HG03108 (cell line): ENCODE measurements around the gene SYPL1.

Source experiments
- ATAC-seq: cut with Tn5 transposase; IDR thresholded peaks from one replicate; pipeline ENCODE4 v1.9.1; 2021; ENCODE audit warnings: moderate library complexity; ENCODE audit not compliant: unreplicated experiment

Gene SYPL1

GRCh38 chr7:106122713-106123112 lies 10.6 kb upstream of the SYPL1 start:
- no peak for ATAC-seq

GRCh38 chr7:106121189-106121810 lies 9.2 kb upstream of the SYPL1 start:
- ATAC-seq, result no peak

GRCh38 chr7:106120500-106120899 lies 8.4 kb upstream of the SYPL1 start:
- ATAC-seq, result no peak

GRCh38 chr7:106119719-106120118 lies 7.6 kb upstream of the SYPL1 start:
- no peak for ATAC-seq

GRCh38 chr7:106117786-106118544 lies 5.9 kb upstream of the SYPL1 start:
- no peak for ATAC-seq

DNA sequence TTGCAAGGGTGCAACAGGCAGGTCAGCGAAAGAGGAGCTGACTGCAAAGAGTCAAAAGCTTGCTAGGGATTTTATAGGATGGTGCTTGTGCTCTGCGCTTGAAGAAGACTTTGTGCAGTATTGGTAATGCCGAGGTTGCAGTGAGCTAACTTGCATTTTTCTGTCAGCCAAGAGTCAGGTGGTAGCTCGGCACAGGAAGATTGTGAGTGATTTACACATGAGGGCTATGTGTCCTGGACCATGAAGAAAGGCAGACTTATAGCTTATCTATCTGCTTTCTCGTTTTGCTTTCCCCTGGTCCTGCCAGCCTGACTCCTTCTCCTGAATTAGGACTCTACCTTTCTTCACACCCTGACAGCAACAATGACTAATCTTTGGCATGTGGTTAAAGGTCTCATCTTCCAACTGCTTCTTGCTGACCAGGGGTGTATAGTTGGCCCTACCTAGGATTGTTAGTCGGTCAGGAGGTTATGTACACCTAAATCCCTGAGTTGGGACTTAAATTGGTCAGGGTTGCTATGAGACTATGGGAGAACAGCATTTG lies 4.1 kb upstream of the SYPL1 start:
- no peak for ATAC-seq

GRCh38 chr7:106114716-106115383 lies 2.7 kb upstream of the SYPL1 start:
- no peak for ATAC-seq

DNA sequence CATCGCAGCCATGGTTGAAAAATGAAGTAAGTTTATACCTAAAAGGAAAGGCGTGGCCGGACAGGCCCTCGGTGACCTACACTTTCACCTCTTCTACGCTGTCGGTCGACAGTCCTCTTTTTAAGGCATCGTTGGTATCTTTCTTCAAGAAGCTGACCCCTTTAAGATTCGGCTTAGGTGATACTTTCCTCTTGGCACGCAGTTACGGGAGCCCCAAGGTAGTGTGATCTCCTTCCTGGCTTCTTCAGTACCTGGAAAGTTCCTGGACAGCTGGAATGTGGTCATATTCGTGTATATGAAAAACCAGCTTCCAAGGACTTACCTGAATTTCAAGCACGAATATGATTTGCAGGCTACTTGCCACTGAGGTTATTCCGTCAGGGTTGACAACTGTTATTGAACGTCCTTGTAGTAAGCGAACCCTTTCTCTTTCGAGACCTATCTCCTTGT lies 885 bp upstream of the SYPL1 start:
- ATAC-seq, result no peak

- peak; percentile 18 for ATAC-seq
Observed at GRCh38 chr7:106111655-106112117, 426 bp downstream of the SYPL1 start.

GRCh38 chr7:106110885-106111654 lies 1.0 kb downstream of the SYPL1 start:
- no peak for ATAC-seq

DNA sequence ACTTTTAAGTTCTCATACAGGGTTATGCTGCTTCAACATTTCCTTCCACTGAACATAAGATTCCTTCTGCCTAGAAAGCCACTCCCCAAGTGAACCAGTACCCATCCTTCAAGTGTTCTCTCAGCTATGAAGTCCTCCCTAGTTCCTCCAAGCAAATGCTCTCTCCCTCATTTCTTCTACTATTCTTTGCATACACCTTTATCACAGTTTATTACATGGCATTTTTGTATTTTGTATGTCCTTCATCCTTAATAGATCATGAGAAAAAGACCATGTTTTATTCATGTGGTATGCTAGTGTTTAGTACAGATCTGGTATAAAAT lies 1.9 kb downstream of the SYPL1 start:
- no peak for ATAC-seq

- no peak for ATAC-seq
Observed at GRCh38 chr7:106109521-106110237, 2.4 kb downstream of the SYPL1 start.

DNA sequence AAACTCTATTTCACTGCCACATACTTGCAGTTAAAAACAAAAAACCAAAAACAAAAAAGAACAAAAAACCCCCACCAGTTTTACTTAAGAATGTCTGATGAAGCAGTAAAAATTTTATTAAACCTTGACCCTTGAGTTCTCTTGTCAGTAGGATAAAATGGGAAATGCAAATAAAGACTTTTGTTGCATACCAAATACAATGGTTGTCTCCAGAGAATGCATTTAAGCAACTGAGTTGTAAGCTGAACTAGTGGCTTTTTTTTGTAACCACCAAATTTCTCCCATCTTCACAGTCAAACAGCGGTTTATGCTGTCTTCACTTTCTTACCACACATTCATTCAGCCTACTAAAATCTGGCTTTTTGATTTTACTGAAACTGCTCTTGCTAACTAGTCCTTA lies 3.1 kb downstream of the SYPL1 start:
- ATAC-seq, result no peak

GRCh38 chr7:106104721-106105260 lies 7.3 kb downstream of the SYPL1 start:
- no peak for ATAC-seq

DNA sequence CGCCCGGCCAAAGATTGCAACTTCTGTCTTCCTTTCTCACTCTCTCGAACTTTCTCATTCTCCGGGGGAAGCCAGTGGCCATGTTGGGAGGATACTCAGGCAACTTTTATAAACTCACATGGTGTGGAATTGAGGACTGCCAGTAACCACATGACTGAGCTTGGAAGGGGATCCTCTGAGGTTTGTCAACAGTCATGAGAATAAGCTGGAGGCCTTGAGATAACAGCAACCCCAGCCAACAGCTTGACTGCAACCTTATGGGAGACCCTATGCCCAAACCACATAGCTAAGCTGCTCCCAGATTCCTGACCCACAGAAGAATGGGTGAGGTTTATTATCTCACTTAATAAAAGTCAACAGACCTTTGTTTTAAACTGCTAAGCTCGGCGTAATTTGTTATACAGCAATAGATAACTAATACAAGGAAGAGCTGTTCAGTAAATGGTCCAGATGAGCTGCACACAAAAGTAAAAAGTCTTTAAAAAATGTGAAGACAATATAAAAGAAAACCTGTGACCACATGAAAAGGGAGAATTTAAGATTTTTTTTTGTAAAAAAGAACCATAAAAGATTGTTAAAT lies 9.6 kb downstream of the SYPL1 start:
- ATAC-seq, result no peak

- ATAC-seq, result no peak
Observed at GRCh38 chr7:106101726-106102125, 10.4 kb downstream of the SYPL1 start.

GRCh38 chr7:106100863-106101629 lies 11.1 kb downstream of the SYPL1 start:
- no peak for ATAC-seq

DNA sequence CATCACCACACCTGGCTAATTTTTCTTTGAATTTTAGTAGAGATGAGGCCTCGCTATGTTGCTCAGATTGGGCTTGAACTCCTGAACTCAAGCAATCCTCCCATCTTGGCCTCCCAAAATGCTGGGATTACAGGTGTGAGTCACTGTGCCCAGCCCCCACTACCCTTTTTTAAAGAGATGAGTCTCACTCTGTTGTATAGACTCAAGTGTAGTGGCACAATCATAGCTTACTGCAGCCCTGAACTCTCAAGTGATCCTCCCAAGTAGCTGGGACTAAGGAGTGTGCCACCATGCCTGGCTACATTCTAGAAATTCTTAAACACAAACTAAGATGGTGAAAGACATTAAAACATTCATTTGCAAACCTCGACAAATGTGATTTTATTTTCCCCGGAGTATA lies 12.6 kb downstream of the SYPL1 start:
- ATAC-seq, result no peak

GRCh38 chr7:106098889-106099288 lies 13.2 kb downstream of the SYPL1 start:
- ATAC-seq, result no peak
